ENCODE data around the gene LRRC40. TPM values are rescaled to one million over a fixed set of nuclear protein-coding genes. Genes with fewer than 3 reads are reported as not detected.

LRRC40 gene
- total and polyA plus RNA-seq, 9 donors: 8.0 to 16.3 (median 10.8) TPM

GRCh38 chr1:70168283-70168682 is 37.1 kb downstream of the LRRC40 start:
- H3K4me3 ChIP-seq: no peak overlapping the region
- intact Hi-C loops (cut with DNase I): no loop called here
- no peak for DNase-seq
- no peaks in the 10 kb centered on the region for H3K4me1 ChIP-seq (ENCODE audit: insufficient read depth)
- TF ChIP-seq, protein P1, sequence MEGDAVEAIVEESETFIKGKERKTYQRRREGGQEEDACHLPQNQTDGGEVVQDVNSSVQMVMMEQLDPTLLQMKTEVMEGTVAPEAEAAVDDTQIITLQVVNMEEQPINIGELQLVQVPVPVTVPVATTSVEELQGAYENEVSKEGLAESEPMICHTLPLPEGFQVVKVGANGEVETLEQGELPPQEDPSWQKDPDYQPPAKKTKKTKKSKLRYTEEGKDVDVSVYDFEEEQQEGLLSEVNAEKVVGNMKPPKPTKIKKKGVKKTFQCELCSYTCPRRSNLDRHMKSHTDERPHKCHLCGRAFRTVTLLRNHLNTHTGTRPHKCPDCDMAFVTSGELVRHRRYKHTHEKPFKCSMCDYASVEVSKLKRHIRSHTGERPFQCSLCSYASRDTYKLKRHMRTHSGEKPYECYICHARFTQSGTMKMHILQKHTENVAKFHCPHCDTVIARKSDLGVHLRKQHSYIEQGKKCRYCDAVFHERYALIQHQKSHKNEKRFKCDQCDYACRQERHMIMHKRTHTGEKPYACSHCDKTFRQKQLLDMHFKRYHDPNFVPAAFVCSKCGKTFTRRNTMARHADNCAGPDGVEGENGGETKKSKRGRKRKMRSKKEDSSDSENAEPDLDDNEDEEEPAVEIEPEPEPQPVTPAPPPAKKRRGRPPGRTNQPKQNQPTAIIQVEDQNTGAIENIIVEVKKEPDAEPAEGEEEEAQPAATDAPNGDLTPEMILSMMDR (IDR thresholded peaks at IDR 0.05): no peak
- TF ChIP-seq POLR2A (IDR thresholded peaks at IDR 0.05): no peak
- no peak for TF ChIP-seq EP300 (IDR thresholded peaks at IDR 0.05)
- H3K9me3 ChIP-seq: no peaks in the 10 kb centered on the region
- no peak overlapping the region for H3K27ac ChIP-seq
- no peaks in the 10 kb centered on the region for H3K27me3 ChIP-seq
- no peaks in the 10 kb centered on the region for H3K36me3 ChIP-seq

DNA sequence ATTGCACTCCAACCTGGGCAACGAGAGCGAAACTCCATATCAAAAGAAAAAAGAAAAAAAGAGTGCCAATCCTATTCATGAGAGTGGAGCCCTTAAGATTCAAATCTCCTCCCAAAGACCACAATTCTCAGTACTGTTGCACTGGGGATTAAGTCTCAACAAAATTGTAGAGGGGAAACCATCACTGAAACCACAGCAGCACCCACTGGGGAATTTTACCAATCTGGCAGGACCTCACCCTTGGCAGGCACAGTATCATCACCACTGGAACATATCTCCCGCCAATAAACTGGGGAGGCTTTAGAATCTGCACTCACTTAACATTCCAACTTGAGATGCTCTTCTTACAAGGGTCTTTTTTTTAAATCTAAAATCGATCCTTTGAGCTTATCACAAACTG is 41.0 kb downstream of the LRRC40 start:
- no peak overlapping the region for H3K4me3 ChIP-seq
- intact Hi-C loops (cut with DNase I): no loop called here
- H3K27ac ChIP-seq: no peak overlapping the region
- H3K4me1 ChIP-seq (ENCODE audit: insufficient read depth): no peaks in the 10 kb centered on the region
- TF ChIP-seq, protein P1 (IDR thresholded peaks at IDR 0.05): no peak
- no peak for TF ChIP-seq EP300 (IDR thresholded peaks at IDR 0.05)
- TF ChIP-seq POLR2A (IDR thresholded peaks at IDR 0.05): no peak
- no peak for DNase-seq
- 94 to 98% (median 95%) methylated on average over 4 of the region's 4 CpGs for WGBS, 3 donors
- H3K36me3 ChIP-seq: no peaks in the 10 kb centered on the region
- H3K9me3 ChIP-seq: no peaks in the 10 kb centered on the region
- no peaks in the 10 kb centered on the region for H3K27me3 ChIP-seq

- H3K27me3 ChIP-seq: no peaks in the 10 kb centered on the region
- H3K9me3 ChIP-seq: no peaks in the 10 kb centered on the region
- H3K27ac ChIP-seq: no peak overlapping the region
- H3K4me3 ChIP-seq: no peak overlapping the region
- no peaks in the 10 kb centered on the region for H3K4me1 ChIP-seq (ENCODE audit: insufficient read depth)
- intact Hi-C loops (cut with DNase I): no loop called here
- WGBS, 3 donors: 93 to 98% (median 94%) methylated on average over 5 of the region's 5 CpGs
- H3K36me3 ChIP-seq: no peaks in the 10 kb centered on the region
- TF ChIP-seq, protein P1 (IDR thresholded peaks at IDR 0.05): no peak
- no peak for TF ChIP-seq POLR2A (IDR thresholded peaks at IDR 0.05)
- no peak for TF ChIP-seq EP300 (IDR thresholded peaks at IDR 0.05)
- no peak for DNase-seq
Measured at GRCh38 chr1:70156529-70157120, 48.8 kb downstream of the LRRC40 start.

- TF ChIP-seq POLR2A (IDR thresholded peaks at IDR 0.05) (no peak), EP300 (IDR thresholded peaks at IDR 0.05) (no peak)
- TF ChIP-seq, protein P1 (IDR thresholded peaks at IDR 0.05): no peak
- Histone ChIP-seq H3K4me1 (ENCODE audit: insufficient read depth) (no peaks in the 10 kb centered on the region), H3K27ac (no peak overlapping the region), H3K4me3 (no peak overlapping the region), H3K27me3 (no peaks in the 10 kb centered on the region), H3K36me3 (no peaks in the 10 kb centered on the region), H3K9me3 (no peaks in the 10 kb centered on the region)
- DNase-seq: no peak
- 86 to 93% (median 93%) methylated on average over 3 of the region's 3 CpGs for WGBS, 3 donors
- intact Hi-C loops (cut with DNase I): no loop called here
Measured at GRCh38 chr1:70153739-70154138, 51.6 kb downstream of the LRRC40 start.

Data from ovary (tissue), 9 donors.